ENCODE results near the gene NAPEPLD. TPM values are rescaled to one million over a fixed set of nuclear protein-coding genes. Genes with fewer than 3 reads are reported as not detected.
"Not testable (repeated sequence)": the region's sequence is repeated elsewhere in the genome, so short reads cannot be mapped to it uniquely, and the experiment has no call there.

Gene NAPEPLD
- total RNA-seq, 1 experiment from 2014 or later: 14.8 TPM

- Histone ChIP-seq H3K9me3 (ENCODE audit: low read depth, low read length, poor library complexity, severe bottlenecking) (no peaks in the 10 kb centered on the region), H3K4me3 (ENCODE audit: low read depth, low read length, poor library complexity, severe bottlenecking) (no peak overlapping the region), H3K27me3 (replicated peaks; ENCODE audit: insufficient read depth, low read depth, low read length, poor library complexity) (no peaks in the 10 kb centered on the region), H3K4me1 (ENCODE audit: insufficient read depth, low read length, poor library complexity, severe bottlenecking) (no peaks in the 10 kb centered on the region), H3K36me3 (ENCODE audit: insufficient read depth, low read length, poor library complexity, severe bottlenecking) (peaks cover 7% of the 10 kb centered on the region), H3K27ac (ENCODE audit: low read depth, low read length, poor library complexity, severe bottlenecking) (no peak overlapping the region)
- intact Hi-C loops (cut with micrococcal nuclease; ENCODE audit: unreplicated experiment): no loop called here
- CTCF ChIA-PET: no interaction called here
- TF ChIP-seq, protein P1, sequence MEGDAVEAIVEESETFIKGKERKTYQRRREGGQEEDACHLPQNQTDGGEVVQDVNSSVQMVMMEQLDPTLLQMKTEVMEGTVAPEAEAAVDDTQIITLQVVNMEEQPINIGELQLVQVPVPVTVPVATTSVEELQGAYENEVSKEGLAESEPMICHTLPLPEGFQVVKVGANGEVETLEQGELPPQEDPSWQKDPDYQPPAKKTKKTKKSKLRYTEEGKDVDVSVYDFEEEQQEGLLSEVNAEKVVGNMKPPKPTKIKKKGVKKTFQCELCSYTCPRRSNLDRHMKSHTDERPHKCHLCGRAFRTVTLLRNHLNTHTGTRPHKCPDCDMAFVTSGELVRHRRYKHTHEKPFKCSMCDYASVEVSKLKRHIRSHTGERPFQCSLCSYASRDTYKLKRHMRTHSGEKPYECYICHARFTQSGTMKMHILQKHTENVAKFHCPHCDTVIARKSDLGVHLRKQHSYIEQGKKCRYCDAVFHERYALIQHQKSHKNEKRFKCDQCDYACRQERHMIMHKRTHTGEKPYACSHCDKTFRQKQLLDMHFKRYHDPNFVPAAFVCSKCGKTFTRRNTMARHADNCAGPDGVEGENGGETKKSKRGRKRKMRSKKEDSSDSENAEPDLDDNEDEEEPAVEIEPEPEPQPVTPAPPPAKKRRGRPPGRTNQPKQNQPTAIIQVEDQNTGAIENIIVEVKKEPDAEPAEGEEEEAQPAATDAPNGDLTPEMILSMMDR (conservative IDR thresholded peaks at IDR 0.05; ENCODE audit: low read depth, low read length): no peak; the same call in 1 of the 2 replicates
- no peak for TF ChIP-seq EZH2 (IDR thresholded peaks at IDR 0.05; ENCODE audit: borderline replicate concordance, low read depth, low read length, poor library complexity, severe bottlenecking)
- POLR2A ChIA-PET (ENCODE audit: low non-redundant PET): no interaction called here
- BruUV-seq (replicated peaks): no TSS peak
- no peak for DNase-seq (ENCODE audit: low spot score)
These were observed 54.8 kb downstream of the NAPEPLD start for GRCh38 chr7:103094102-103094501.

GRCh38 chr7:103093429-103093828 is 55.5 kb downstream of the NAPEPLD start:
- no peaks in the 10 kb centered on the region for H3K4me1 ChIP-seq (ENCODE audit: insufficient read depth, low read length, poor library complexity, severe bottlenecking)
- intact Hi-C loops (cut with micrococcal nuclease; ENCODE audit: unreplicated experiment): no loop called here
- ChIA-PET POLR2A (ENCODE audit: low non-redundant PET) (no interaction called here), CTCF (no interaction called here)
- H3K4me3 ChIP-seq (ENCODE audit: low read depth, low read length, poor library complexity, severe bottlenecking): no peak overlapping the region
- no peak for TF ChIP-seq EZH2 (IDR thresholded peaks at IDR 0.05; ENCODE audit: borderline replicate concordance, low read depth, low read length, poor library complexity, severe bottlenecking)
- TF ChIP-seq, protein P1 (conservative IDR thresholded peaks at IDR 0.05; ENCODE audit: low read depth, low read length): no peak
- no peaks in the 10 kb centered on the region for H3K9me3 ChIP-seq (ENCODE audit: low read depth, low read length, poor library complexity, severe bottlenecking)
- H3K36me3 ChIP-seq (ENCODE audit: insufficient read depth, low read length, poor library complexity, severe bottlenecking): peaks cover 9% of the 10 kb centered on the region
- no peaks in the 10 kb centered on the region for H3K27me3 ChIP-seq (replicated peaks; ENCODE audit: insufficient read depth, low read depth, low read length, poor library complexity)
- H3K27ac ChIP-seq (ENCODE audit: low read depth, low read length, poor library complexity, severe bottlenecking): no peak overlapping the region
- no peak for DNase-seq (ENCODE audit: low spot score)
- no TSS peak for BruUV-seq (replicated peaks)

- peaks cover 13% of the 10 kb centered on the region for H3K36me3 ChIP-seq (ENCODE audit: insufficient read depth, low read length, poor library complexity, severe bottlenecking)
- intact Hi-C loops (cut with micrococcal nuclease; ENCODE audit: unreplicated experiment); BruUV-seq (replicated peaks); H3K4me3 ChIP-seq (ENCODE audit: low read depth, low read length, poor library complexity, severe bottlenecking); H3K27me3 ChIP-seq (replicated peaks; ENCODE audit: insufficient read depth, low read depth, low read length, poor library complexity); H3K4me1 ChIP-seq (ENCODE audit: insufficient read depth, low read length, poor library complexity, severe bottlenecking); CTCF ChIA-PET; H3K9me3 ChIP-seq (ENCODE audit: low read depth, low read length, poor library complexity, severe bottlenecking); DNase-seq (ENCODE audit: low spot score); POLR2A ChIA-PET (ENCODE audit: low non-redundant PET); H3K27ac ChIP-seq (ENCODE audit: low read depth, low read length, poor library complexity, severe bottlenecking): not testable (repeated sequence)
These were observed 56.6 kb downstream of the NAPEPLD start for GRCh38 chr7:103092321-103092720.

DNA sequence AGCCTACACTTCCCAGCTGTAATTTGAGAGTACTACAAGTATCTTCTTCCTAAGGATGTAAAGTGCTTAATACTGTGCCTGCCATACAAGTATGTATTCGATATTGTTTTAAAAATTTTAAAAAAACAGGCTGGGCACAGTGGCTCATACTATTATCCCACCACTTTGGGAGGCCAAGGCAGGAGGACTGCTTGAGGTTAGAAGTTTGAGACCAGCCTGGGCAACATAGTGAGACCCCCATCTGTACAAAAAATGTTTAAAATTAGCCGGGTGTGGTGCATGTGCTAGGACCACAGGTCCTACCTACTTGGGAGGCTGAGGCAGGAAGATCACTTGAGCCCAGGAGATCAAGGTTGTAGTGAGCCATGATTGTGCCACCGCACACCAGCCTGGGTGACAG is 65.7 kb downstream of the NAPEPLD start:
- POLR2A ChIA-PET (ENCODE audit: low non-redundant PET): no interaction called here

More for the DNA sequence above, 65.7 kb downstream of the NAPEPLD start:
- intact Hi-C loops (cut with micrococcal nuclease; ENCODE audit: unreplicated experiment): no loop called here
- CTCF ChIA-PET: no interaction called here
- H3K4me1 ChIP-seq (ENCODE audit: insufficient read depth, low read length, poor library complexity, severe bottlenecking): no peaks in the 10 kb centered on the region
- DNase-seq (ENCODE audit: low spot score): no peak
- TF ChIP-seq, protein P1 (conservative IDR thresholded peaks at IDR 0.05; ENCODE audit: low read depth, low read length): no peak
- no peak for TF ChIP-seq EZH2 (IDR thresholded peaks at IDR 0.05; ENCODE audit: borderline replicate concordance, low read depth, low read length, poor library complexity, severe bottlenecking)
- H3K4me3 ChIP-seq (ENCODE audit: low read depth, low read length, poor library complexity, severe bottlenecking): no peak overlapping the region
- no TSS peak for BruUV-seq (replicated peaks)
- no peaks in the 10 kb centered on the region for H3K9me3 ChIP-seq (ENCODE audit: low read depth, low read length, poor library complexity, severe bottlenecking)
- no peaks in the 10 kb centered on the region for H3K27me3 ChIP-seq (replicated peaks; ENCODE audit: insufficient read depth, low read depth, low read length, poor library complexity)
- H3K27ac ChIP-seq (ENCODE audit: low read depth, low read length, poor library complexity, severe bottlenecking): no peak overlapping the region
- H3K36me3 ChIP-seq (ENCODE audit: insufficient read depth, low read length, poor library complexity, severe bottlenecking): peaks cover 10% of the 10 kb centered on the region
